Measurements from ENCODE around the gene THAP2. TPM values are rescaled to one million over a fixed set of nuclear protein-coding genes. Genes with fewer than 3 reads are reported as not detected.

THAP2 gene
- total RNA-seq, 1 experiment from 2014 or later = 2.7 TPM

- intact Hi-C loops (cut with micrococcal nuclease; ENCODE audit: unreplicated experiment) = loop anchor here (1.0 kb wide), 1 partner anchor 221 kb away; no protein-coding TSS in a partner anchor
- Mint-ChIP-seq H3K27ac (ENCODE audit: unreplicated experiment) (no peak overlapping the region), H3K9me3 (ENCODE audit: unreplicated experiment) (no peaks in the 10 kb centered on the region), H3K4me3 (ENCODE audit: unreplicated experiment) (no peak overlapping the region), H3K36me3 (ENCODE audit: insufficient read depth, unreplicated experiment) (peaks cover 94% of the 10 kb centered on the region), H3K27me3 (ENCODE audit: insufficient read depth, unreplicated experiment) (no peaks in the 10 kb centered on the region), H3K4me1 (ENCODE audit: low read depth, unreplicated experiment) (peaks cover 10% of the 10 kb centered on the region)
- ChIA-PET POLR2A (interaction anchor here (1.0 kb wide), 1 partner anchor 49 kb away, joined by 16 read pairs; the partner anchor contains the start of gene TMEM19), CTCF (interaction anchor here (0.6 to 2.8 kb wide), 12 partner anchors 10 to 169 kb away, joined by 3 to 40 read pairs (median 4); partner anchors contain the start of genes THAP2, TMEM19 and ZFC3H1)
- H3K4me3 ChIP-seq (ENCODE audit: low read depth, low read length) = no peak overlapping the region
- peaks cover 2% of the 10 kb centered on the region for H3K36me3 ChIP-seq (ENCODE audit: control insufficient read depth, insufficient read depth, low read length)
- H3K27me3 ChIP-seq (replicated peaks; ENCODE audit: control insufficient read depth, insufficient read depth, low read length) = no peaks in the 10 kb centered on the region
- H3K9me3 ChIP-seq = no peaks in the 10 kb centered on the region
- peak in 1 of 2 experiments; percentile 60 for DNase-seq
- peak; percentile 63 to 84 for TF ChIP-seq CTCF (IDR thresholded peaks at IDR 0.05; ENCODE audit: insufficient read depth in 1 of 2, low read depth in 1 of 2, low read length in 1 of 2, severe bottlenecking in 1 of 2, unreplicated experiment in 1 of 2)
- no TSS peak for BruUV-seq (replicated peaks)
- peaks cover 22% of the 10 kb centered on the region for H3K4me1 ChIP-seq
These were observed 27.4 kb upstream of the THAP2 start for GRCh38 chr12:71636704-71637115.

DNA sequence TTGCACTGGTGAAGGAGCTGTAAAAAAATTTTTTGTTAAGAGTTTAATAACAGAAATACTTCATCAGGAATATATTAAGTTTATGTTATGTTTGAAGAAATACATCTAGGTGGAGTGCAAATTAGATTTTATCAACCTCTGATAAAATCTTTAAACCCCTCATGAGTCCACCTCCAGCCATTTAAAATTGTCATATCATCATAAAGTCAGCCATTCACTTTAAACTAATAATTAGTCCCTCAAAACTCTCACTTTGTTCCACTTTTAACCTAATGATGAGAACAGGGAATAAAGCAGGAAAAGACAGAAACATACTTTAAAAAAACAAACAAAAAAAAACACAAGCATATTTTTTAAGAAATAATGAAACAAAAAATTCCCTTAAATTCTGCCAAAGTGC, 25.6 kb upstream of the THAP2 start:
- no peak overlapping the region for H3K4me3 Mint-ChIP-seq (ENCODE audit: unreplicated experiment)

DNA sequence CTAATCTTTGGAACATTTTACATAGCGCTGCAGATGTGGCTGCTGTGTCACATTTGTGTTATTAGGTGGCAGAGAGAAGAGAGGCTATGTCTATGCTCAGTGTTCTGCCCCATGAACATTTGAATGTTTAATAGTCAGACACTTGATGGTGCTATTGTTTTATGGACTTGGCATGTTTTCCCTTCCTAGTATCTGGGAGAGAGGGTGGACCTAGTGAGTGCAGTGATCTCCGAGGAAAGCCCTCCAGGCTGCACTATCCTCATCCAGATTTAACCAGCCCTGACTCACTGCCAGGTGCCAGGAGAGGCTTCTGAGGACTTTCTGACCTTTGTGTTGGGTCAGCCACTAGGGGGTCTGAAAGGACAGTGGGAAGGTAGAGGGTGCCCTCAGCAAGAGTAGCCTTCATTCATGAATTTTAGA, 24.8 kb upstream of the THAP2 start:
- Mint-ChIP-seq H3K4me1 (ENCODE audit: low read depth, unreplicated experiment) (peaks cover 21% of the 10 kb centered on the region), H3K36me3 (ENCODE audit: insufficient read depth, unreplicated experiment) (peaks cover 94% of the 10 kb centered on the region), H3K27me3 (ENCODE audit: insufficient read depth, unreplicated experiment) (no peaks in the 10 kb centered on the region), H3K4me3 (ENCODE audit: unreplicated experiment) (no peak overlapping the region), H3K27ac (ENCODE audit: unreplicated experiment) (peak overlapping the region; percentile 42), H3K9me3 (ENCODE audit: unreplicated experiment) (peaks cover 8% of the 10 kb centered on the region)
- CTCF ChIA-PET = interaction anchor here (1.6 kb wide), 1 partner anchor 108 kb away, joined by 6 read pairs; no protein-coding TSS in a partner anchor
- no peaks in the 10 kb centered on the region for H3K27me3 ChIP-seq (replicated peaks; ENCODE audit: control insufficient read depth, insufficient read depth, low read length)
- H3K4me3 ChIP-seq (ENCODE audit: low read depth, low read length) = no peak overlapping the region
- H3K36me3 ChIP-seq (ENCODE audit: control insufficient read depth, insufficient read depth, low read length) = peaks cover 2% of the 10 kb centered on the region; the same call in 1 of the 2 replicates
- no TSS peak for BruUV-seq (replicated peaks)
- no peaks in the 10 kb centered on the region for H3K9me3 ChIP-seq
- peaks cover 26% of the 10 kb centered on the region for H3K4me1 ChIP-seq
- peak in 1 of 2 experiments; percentile 47 for TF ChIP-seq CTCF (IDR thresholded peaks at IDR 0.05; ENCODE audit: insufficient read depth in 1 of 2, low read depth in 1 of 2, low read length in 1 of 2, severe bottlenecking in 1 of 2, unreplicated experiment in 1 of 2)
- intact Hi-C loops (cut with micrococcal nuclease; ENCODE audit: unreplicated experiment) = loop anchor here (2.0 kb wide), 1 partner anchor 47 kb away; the partner anchor contains the start of gene TMEM19
- POLR2A ChIA-PET = no interaction called here
- DNase-seq = peak; percentile 51 to 53

More for the DNA sequence above, 25.6 kb upstream of the THAP2 start:
- Histone ChIP-seq H3K36me3 (ENCODE audit: control insufficient read depth, insufficient read depth, low read length) (peaks cover 2% of the 10 kb centered on the region; the same call in 1 of the 2 replicates), H3K4me1 (peaks cover 26% of the 10 kb centered on the region), H3K4me3 (ENCODE audit: low read depth, low read length) (no peak overlapping the region), H3K9me3 (no peaks in the 10 kb centered on the region), H3K27me3 (replicated peaks; ENCODE audit: control insufficient read depth, insufficient read depth, low read length) (no peaks in the 10 kb centered on the region)
- intact Hi-C loops (cut with micrococcal nuclease; ENCODE audit: unreplicated experiment) = loop anchor here (2.0 kb wide), 1 partner anchor 48 kb away; the partner anchor contains the start of gene TMEM19
- DNase-seq = no peak
- ChIA-PET CTCF (interaction anchor here (2.8 kb wide), 1 partner anchor 109 kb away, joined by 40 read pairs; no protein-coding TSS in a partner anchor), POLR2A (no interaction called here)
- Mint-ChIP-seq H3K4me1 (ENCODE audit: low read depth, unreplicated experiment) (peaks cover 13% of the 10 kb centered on the region), H3K36me3 (ENCODE audit: insufficient read depth, unreplicated experiment) (peaks cover 94% of the 10 kb centered on the region), H3K27ac (ENCODE audit: unreplicated experiment) (no peak overlapping the region), H3K27me3 (ENCODE audit: insufficient read depth, unreplicated experiment) (no peaks in the 10 kb centered on the region), H3K9me3 (ENCODE audit: unreplicated experiment) (no peaks in the 10 kb centered on the region)
- no peak for TF ChIP-seq CTCF (IDR thresholded peaks at IDR 0.05; ENCODE audit: insufficient read depth in 1 of 2, low read depth in 1 of 2, low read length in 1 of 2, severe bottlenecking in 1 of 2, unreplicated experiment in 1 of 2)
- no TSS peak for BruUV-seq (replicated peaks)
